PC-3 (cell line): ENCODE data around the gene CNPY3. TPM values are rescaled to one million over a fixed set of nuclear protein-coding genes. Genes with fewer than 3 reads are reported as not detected.

ENCODE experiments used
- ATAC-seq: fragments of 200-7000 bp; cut with Tn5 transposase; 2 replicates; pipeline ENCODE4 v1.9.1; 2020; ENCODE audit warnings: mild to moderate bottlenecking, moderate library complexity
- BruUV-seq: library from RNA; stranded (reverse); fragments of 400-500 nt; replicated peaks from 2 replicates; lab custom pipeline; 2021; lab: Mats Ljungman, UMichigan
- CTCF ChIA-PET: fragments of 300-600 bp; sonication (Branson Sonifier 250); formaldehyde crosslinking; loops from one replicate; lab custom pipeline; 2022; ENCODE audit warnings: antibody characterized with exemption; lab: Charles Lee
- POLR2A ChIA-PET: fragments of 300-600 bp; sonication (Branson Sonifier 250); formaldehyde crosslinking; loops from one replicate; lab custom pipeline; 2022; ENCODE audit warnings: antibody characterized with exemption; ENCODE audit not compliant: unreplicated experiment; lab: Charles Lee
- DNase-seq: peaks from one replicate; pipeline ENCODE4 v3.0.0-alpha.2; 2015
- H2AFZ ChIP-seq: fragments of 300-600 bp; sonication (generic); 2 replicates; pipeline ENCODE4 v1.6.0; 2016; ENCODE audit warnings: antibody characterized with exemption, low read length
- H3F3A ChIP-seq: fragments of 300-600 bp; sonication (generic); one replicate; pipeline ENCODE4 v1.6.0; 2017; ENCODE audit warnings: antibody characterized with exemption, low read length, control low read depth, mild to moderate bottlenecking; ENCODE audit not compliant: unreplicated experiment
- H3K27ac ChIP-seq: fragments of 300-600 bp; sonication (generic); 2 replicates; pipeline ENCODE4 v1.5.1; 2016; ENCODE audit warnings: mild to moderate bottlenecking, low read length
- H3K27me3 ChIP-seq: fragments of 300-600 bp; sonication (generic); 2 replicates; pipeline ENCODE4 v1.6.1; 2016; ENCODE audit warnings: low read length, mixed read lengths
- H3K36me3 ChIP-seq: fragments of 300-600 bp; sonication (generic); 2 replicates; pipeline ENCODE4 v1.6.1; 2016; ENCODE audit warnings: low read depth, mixed run types, low read length, mixed read lengths
- H3K4me1 ChIP-seq: fragments of 300-600 bp; sonication (generic); 2 replicates; pipeline ENCODE4 v1.5.1; 2016; ENCODE audit warnings: low read length; ENCODE audit not compliant: insufficient read depth
- H3K4me2 ChIP-seq: fragments of 300-600 bp; sonication (generic); 2 replicates; pipeline ENCODE4 v1.6.0; 2016; ENCODE audit warnings: low read length
- H3K4me3 ChIP-seq: fragments of 300-600 bp; sonication (generic); 2 replicates; pipeline ENCODE4 v1.5.1; 2016; ENCODE audit warnings: mild to moderate bottlenecking, low read length, mixed read lengths
- H3K79me2 ChIP-seq: fragments of 300-600 bp; sonication (generic); 2 replicates; pipeline ENCODE4 v1.6.1; 2017; ENCODE audit warnings: low read length, mixed read lengths
- H3K9ac ChIP-seq: fragments of 300-600 bp; sonication (generic); 2 replicates; pipeline ENCODE4 v1.6.0; 2016; ENCODE audit warnings: mild to moderate bottlenecking, low read length
- H3K9me2 ChIP-seq: fragments of 300-600 bp; sonication (generic); replicated peaks from 2 replicates; pipeline ENCODE4 v1.6.1; 2016; ENCODE audit warnings: mixed run types, low read length, mixed read lengths
- H3K9me3 ChIP-seq: fragments of 300-600 bp; sonication (generic); 2 replicates; pipeline ENCODE4 v1.6.1; 2016; ENCODE audit warnings: low read length, mixed read lengths
- H4K20me1 ChIP-seq: fragments of 300-600 bp; sonication (generic); 2 replicates; pipeline ENCODE4 v1.6.1; 2016; ENCODE audit warnings: low read length, mixed read lengths
- CTCF ChIP-seq: fragments of 300-600 bp; sonication (generic); conservative IDR thresholded peaks from 2 replicates; pipeline ENCODE4 v1.5.1; 2017; ENCODE audit warnings: antibody characterized with exemption, low read depth, mild to moderate bottlenecking, low read length
- EZH2 ChIP-seq: fragments of 300-600 bp; sonication (generic); IDR thresholded peaks from one replicate; pipeline ENCODE4 v1.6.1; 2017; ENCODE audit warnings: antibody characterized with exemption, mild to moderate bottlenecking, low read length; ENCODE audit not compliant: unreplicated experiment
- EZH2phosphoT487 ChIP-seq: fragments of 300-600 bp; sonication (generic); IDR thresholded peaks from 2 replicates; pipeline ENCODE4 v1.6.1; 2018; ENCODE audit warnings: mild to moderate bottlenecking, antibody characterized with exemption, low read length, borderline replicate concordance
- intact Hi-C: fragments of 100-400 bp; cut with micrococcal nuclease; formaldehyde crosslinking; loops from 2 replicates; pipeline ENCODE4 v1.9.0; 2023
- total RNA-seq: library from RNA; depleted of rRNA; stranded (reverse); fragments of >200 nt; gene quantifications from 2 replicates; pipeline ENCODE4 v1.2.3, GENCODE V29; 2014

Gene CNPY3
- total RNA-seq, 1 experiment from 2014 or later = 37.5 TPM

GRCh38 chr6:42916288-42916687 is 13.0 kb upstream of the CNPY3 start:
- TF ChIP-seq EZH2 (no peak), CTCF (no peak), EZH2phosphoT487 (no peak)
- POLR2A ChIA-PET = no interaction called here
- no peak for DNase-seq
- no peaks in the 10 kb centered on the region for H3K9me2 ChIP-seq
- no peaks in the 10 kb centered on the region for H4K20me1 ChIP-seq
- H3K9ac ChIP-seq = no peak overlapping the region
- CTCF ChIA-PET = no interaction called here
- H3K4me1 ChIP-seq = peaks cover 4% of the 10 kb centered on the region; the same call in 1 of the 2 replicates
- H3K27me3 ChIP-seq = no peaks in the 10 kb centered on the region
- H3K79me2 ChIP-seq = no peaks in the 10 kb centered on the region
- H3K36me3 ChIP-seq = no peaks in the 10 kb centered on the region
- no peak overlapping the region for H3K4me2 ChIP-seq
- intact Hi-C loops = no loop called here
- no peak overlapping the region for H2AFZ ChIP-seq
- BruUV-seq = no TSS peak
- H3K9me3 ChIP-seq = no peaks in the 10 kb centered on the region
- no peak overlapping the region for H3K4me3 ChIP-seq
- ATAC-seq = no peak
- no peak overlapping the region for H3K27ac ChIP-seq
- no peaks in the 10 kb centered on the region for H3F3A ChIP-seq

GRCh38 chr6:42921801-42922200 is 7.5 kb upstream of the CNPY3 start:
- Histone ChIP-seq H3K9ac (no peak overlapping the region), H3F3A (no peaks in the 10 kb centered on the region), H3K9me3 (no peaks in the 10 kb centered on the region), H3K36me3 (no peaks in the 10 kb centered on the region), H3K4me1 (peaks cover 4% of the 10 kb centered on the region; the same call in 1 of the 2 replicates), H2AFZ (no peak overlapping the region), H3K27me3 (no peaks in the 10 kb centered on the region), H3K27ac (no peak overlapping the region), H3K4me3 (no peak overlapping the region), H4K20me1 (no peaks in the 10 kb centered on the region), H3K79me2 (no peaks in the 10 kb centered on the region), H3K9me2 (no peaks in the 10 kb centered on the region), H3K4me2 (no peak overlapping the region)
- TF ChIP-seq CTCF (no peak), EZH2 (no peak), EZH2phosphoT487 (no peak)
- intact Hi-C loops = no loop called here
- ChIA-PET POLR2A (no interaction called here), CTCF (no interaction called here)
- no peak for ATAC-seq
- no TSS peak for BruUV-seq
- DNase-seq = no peak

- peaks cover 8% of the 10 kb centered on the region; the same call in 1 of the 2 replicates for H3K4me1 ChIP-seq
- no peak overlapping the region for H2AFZ ChIP-seq
- no peak overlapping the region for H3K27ac ChIP-seq
- no peaks in the 10 kb centered on the region for H3K79me2 ChIP-seq
- BruUV-seq = no TSS peak
- intact Hi-C loops = no loop called here
- H3F3A ChIP-seq = no peaks in the 10 kb centered on the region
- DNase-seq (no peak), ATAC-seq (no peak)
- no peak overlapping the region for H3K9ac ChIP-seq
- no peaks in the 10 kb centered on the region for H3K9me3 ChIP-seq
- POLR2A ChIA-PET = no interaction called here
- TF ChIP-seq EZH2phosphoT487 (no peak), CTCF (no peak), EZH2 (no peak)
- H3K36me3 ChIP-seq = no peaks in the 10 kb centered on the region
- no peaks in the 10 kb centered on the region for H3K9me2 ChIP-seq
- CTCF ChIA-PET = no interaction called here
- H4K20me1 ChIP-seq = no peaks in the 10 kb centered on the region
- no peak overlapping the region for H3K4me2 ChIP-seq
- no peak overlapping the region for H3K4me3 ChIP-seq
- H3K27me3 ChIP-seq = no peaks in the 10 kb centered on the region
Measured at GRCh38 chr6:42923666-42924065, 5.6 kb upstream of the CNPY3 start.
